Mesenchymal stem cell (in vitro differentiated cells and primary cell): ENCODE data around the gene DPYSL5.

Source experiments
- DNase-seq: peaks from one replicate; pipeline ENCODE4 v3.0.0-alpha.2; 2013
- H2AFZ ChIP-seq: one replicate; pipeline ENCODE4 v1.6.1; 2013; ENCODE audit warnings: low read depth, mild to moderate bottlenecking, control low read depth, inconsistent platforms, low read length, moderate library complexity
- H2AK5ac ChIP-seq: 2 replicates; pipeline ENCODE4 v1.6.1; 2013; ENCODE audit warnings: low read length, moderate library complexity, mild to moderate bottlenecking, inconsistent platforms; ENCODE audit not compliant: severe bottlenecking
- H2BK120ac ChIP-seq: one replicate; pipeline ENCODE4 v1.6.1; 2013; ENCODE audit warnings: low read depth, mild to moderate bottlenecking, inconsistent platforms, low read length, moderate library complexity
- H2BK12ac ChIP-seq, 2 experiments: one replicate each; pipeline ENCODE4 v1.6.1; 2013; ENCODE audit warnings: inconsistent platforms in 2 of 2, low read length in 2 of 2, mild to moderate bottlenecking in 2 of 2, moderate library complexity in 2 of 2, control low read depth in 1 of 2
- H2BK15ac ChIP-seq: one replicate; pipeline ENCODE4 v1.6.1; 2013; ENCODE audit warnings: mild to moderate bottlenecking, low read depth, inconsistent platforms; ENCODE audit not compliant: poor library complexity, severe bottlenecking
- H2BK5ac ChIP-seq: 2 replicates; pipeline ENCODE4 v1.6.1; 2013; ENCODE audit warnings: low read depth, mild to moderate bottlenecking, low read length, control low read depth, inconsistent platforms; ENCODE audit not compliant: poor library complexity, severe bottlenecking
- H3K14ac ChIP-seq, 2 experiments: one replicate each; pipeline ENCODE4 v1.6.1; 2013; ENCODE audit warnings: inconsistent platforms in 2 of 2, low read length in 2 of 2, control low read depth in 1 of 2, mild to moderate bottlenecking in 1 of 2, moderate library complexity in 1 of 2
- H3K18ac ChIP-seq, 2 experiments: one replicate each; pipeline ENCODE4 v1.6.1; 2013; ENCODE audit warnings: inconsistent platforms in 2 of 2, low read length in 2 of 2, control low read depth in 1 of 2, low read depth in 1 of 2, mild to moderate bottlenecking in 1 of 2
- H3K23ac ChIP-seq, 2 experiments: one replicate each; pipeline ENCODE4 v1.6.1; 2013; ENCODE audit warnings: inconsistent platforms in 2 of 2, low read length in 2 of 2, mild to moderate bottlenecking in 2 of 2, moderate library complexity in 2 of 2, control low read depth in 1 of 2
- H3K27ac ChIP-seq: 2 replicates; pipeline ENCODE4 v1.5.1; 2013; ENCODE audit warnings: mild to moderate bottlenecking, moderate library complexity, low read length, control low read depth, inconsistent platforms; ENCODE audit not compliant: poor library complexity, severe bottlenecking
- H3K27me3 ChIP-seq, 2 experiments: 2 replicates each; pipeline versions ENCODE4 v1.6.1 to v1.7.0; 2013; ENCODE audit warnings: low read length in 2 of 2, mild to moderate bottlenecking in 2 of 2, moderate library complexity in 2 of 2, control low read depth in 1 of 2, inconsistent platforms in 1 of 2; ENCODE audit not compliant: control insufficient read depth in 1 of 2, insufficient read depth in 1 of 2
- H3K36me3 ChIP-seq, 2 experiments: 2 replicates each; pipeline versions ENCODE4 v1.6.1 to v1.7.0; 2013; ENCODE audit warnings: low read length in 2 of 2, control low read depth in 1 of 2, inconsistent platforms in 1 of 2, low read depth in 1 of 2, mild to moderate bottlenecking in 1 of 2; ENCODE audit not compliant: insufficient read depth in 2 of 2, control insufficient read depth in 1 of 2
- H3K4ac ChIP-seq, 2 experiments: one replicate each; pipeline ENCODE4 v1.6.1; 2013; ENCODE audit warnings: inconsistent platforms in 2 of 2, low read length in 2 of 2, mild to moderate bottlenecking in 2 of 2, moderate library complexity in 2 of 2, control low read depth in 1 of 2, low read depth in 1 of 2
- H3K4me1 ChIP-seq: 2 replicates; pipeline ENCODE4 v1.6.1; 2013; ENCODE audit warnings: low read depth, low read length, control low read depth; ENCODE audit not compliant: control insufficient read depth, insufficient read depth
- H3K4me2 ChIP-seq: 2 replicates; pipeline ENCODE4 v1.6.1; 2013; ENCODE audit warnings: low read length, mild to moderate bottlenecking, inconsistent platforms; ENCODE audit not compliant: poor library complexity, severe bottlenecking
- H3K4me3 ChIP-seq, 2 experiments: 2 replicates each; pipeline versions ENCODE4 v1.5.1 to v1.7.0; 2013; ENCODE audit warnings: low read length in 2 of 2, mild to moderate bottlenecking in 2 of 2, control low read depth in 1 of 2, low read depth in 1 of 2; ENCODE audit not compliant: insufficient read depth in 1 of 2
- H3K79me1 ChIP-seq: replicated peaks from 2 replicates; pipeline ENCODE4 v1.6.1; 2013; ENCODE audit warnings: mild to moderate bottlenecking, control low read depth, low read length, inconsistent platforms; ENCODE audit not compliant: poor library complexity, severe bottlenecking
- H3K9ac ChIP-seq: 2 replicates; pipeline ENCODE4 v1.7.0; 2013; ENCODE audit warnings: mild to moderate bottlenecking, low read length, moderate library complexity
- H3K9me3 ChIP-seq: 2 replicates; pipeline ENCODE4 v1.7.0; 2013; ENCODE audit warnings: mild to moderate bottlenecking, low read length; ENCODE audit not compliant: control insufficient read depth
- H4K8ac ChIP-seq: one replicate; pipeline ENCODE4 v1.6.1; 2013; ENCODE audit warnings: inconsistent platforms, mild to moderate bottlenecking, low read length, moderate library complexity
- H4K91ac ChIP-seq: one replicate; pipeline ENCODE4 v1.6.1; 2013; ENCODE audit warnings: mild to moderate bottlenecking, low read length, inconsistent platforms
- WGBS: methylation state at CpG from one replicate; pipeline ENCODE4 v1.1.7; 2013; ENCODE audit warnings: mixed read lengths; 5-methylcytosine and 5-hydroxymethylcytosine counted together

Gene DPYSL5

DNA sequence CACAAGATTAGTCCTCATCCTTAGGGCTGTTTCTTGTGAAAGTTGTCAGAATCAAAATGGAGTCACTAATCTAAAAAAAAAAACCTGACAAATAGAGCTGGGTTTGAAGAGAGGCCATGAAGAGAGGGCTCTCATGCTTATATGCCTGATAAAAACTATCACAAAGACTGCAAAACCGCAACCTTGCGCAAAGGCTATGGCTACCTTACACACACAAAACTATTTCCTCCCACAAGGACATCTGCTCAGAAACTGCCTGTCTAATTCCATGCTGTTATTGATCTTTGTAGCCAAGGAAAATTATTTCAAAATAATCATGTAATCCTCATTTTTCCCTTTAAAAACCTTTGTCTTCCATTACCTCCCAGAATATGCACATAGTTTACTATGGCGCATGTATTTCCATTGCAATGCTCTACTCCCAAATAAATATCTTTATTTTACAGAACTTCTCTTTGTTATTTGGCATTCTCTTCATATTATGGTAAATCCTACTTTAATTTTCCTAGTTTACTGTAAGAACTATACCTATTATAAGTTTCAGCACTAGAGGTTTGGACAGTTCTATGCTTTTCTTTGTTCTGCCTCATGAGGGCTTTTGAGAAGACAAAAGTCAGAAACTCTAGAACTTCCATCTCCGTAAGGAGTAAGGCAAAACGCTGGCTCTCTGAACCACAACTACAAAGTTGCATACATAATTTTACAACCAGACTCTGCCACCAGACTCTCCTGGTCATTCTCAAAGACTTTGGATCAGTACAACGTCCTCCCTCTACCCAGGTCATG is 9.6 kb upstream of the DPYSL5 start:
- H3K4me2 ChIP-seq, result no peak overlapping the region
- no peak overlapping the region for H3K23ac ChIP-seq
- no peak overlapping the region for H2AK5ac ChIP-seq
- H2BK5ac ChIP-seq, result no peak overlapping the region
- H3K4me1 ChIP-seq, result no peaks in the 10 kb centered on the region
- no peak overlapping the region for H2AFZ ChIP-seq
- H2BK15ac ChIP-seq, result no peak overlapping the region
- H3K79me1 ChIP-seq, result no peaks in the 10 kb centered on the region
- WGBS, result 71% methylated on average over 6 of the region's 6 CpGs
- H3K4me3 ChIP-seq, result no peak overlapping the region
- peak; percentile 34 for DNase-seq
- no peak overlapping the region for H4K8ac ChIP-seq
- peaks cover 29 to 57% of the 10 kb centered on the region in 2 experiments for H3K27me3 ChIP-seq
- no peak overlapping the region for H3K27ac ChIP-seq
- H3K36me3 ChIP-seq, result no peaks in the 10 kb centered on the region
- no peak overlapping the region for H3K9ac ChIP-seq
- no peak overlapping the region for H2BK120ac ChIP-seq
- no peak overlapping the region for H4K91ac ChIP-seq
- H3K14ac ChIP-seq, result no peak overlapping the region
- H3K18ac ChIP-seq, result no peak overlapping the region
- H3K9me3 ChIP-seq, result no peaks in the 10 kb centered on the region
- H2BK12ac ChIP-seq, result no peak overlapping the region
- H3K4ac ChIP-seq, result no peak overlapping the region

DNA sequence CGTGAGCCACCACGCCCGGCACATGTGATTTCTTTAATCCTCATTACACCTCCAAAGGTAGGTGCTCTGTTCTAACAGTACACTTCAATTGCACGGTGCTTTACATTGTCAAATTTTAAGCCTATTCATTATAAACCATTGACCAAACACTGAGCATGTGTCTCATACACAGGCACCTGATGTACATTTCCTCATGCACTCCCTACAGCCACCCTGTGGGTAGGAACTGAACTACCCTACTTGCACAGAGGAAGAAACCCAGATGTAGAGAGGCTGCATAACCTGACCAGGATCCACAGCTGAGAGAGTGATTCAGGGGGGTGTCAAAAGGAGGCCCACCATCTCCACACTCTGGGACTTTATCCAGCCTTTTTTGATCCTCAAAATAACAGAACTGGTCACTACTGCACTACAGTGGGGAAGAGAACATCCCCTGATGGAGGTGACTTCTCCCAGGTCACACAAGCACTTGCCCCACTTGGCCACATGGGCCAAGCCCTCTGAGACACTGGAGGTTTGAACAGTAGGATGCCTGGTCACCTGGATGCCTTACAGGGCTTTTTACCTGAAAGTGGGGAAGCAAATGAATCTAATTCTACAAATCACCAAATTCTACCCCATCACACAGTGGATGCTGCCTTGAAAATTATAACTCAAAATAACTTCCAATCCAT is 6.9 kb upstream of the DPYSL5 start:
- H2BK15ac ChIP-seq, result no peak overlapping the region
- H3K9ac ChIP-seq, result no peak overlapping the region
- WGBS, result 90% methylated on average over 4 of the region's 4 CpGs
- H3K14ac ChIP-seq, result no peak overlapping the region
- H3K23ac ChIP-seq, result no peak overlapping the region
- no peak overlapping the region for H2AK5ac ChIP-seq
- DNase-seq, result no peak
- H3K79me1 ChIP-seq, result no peaks in the 10 kb centered on the region
- no peak overlapping the region for H3K27ac ChIP-seq
- H2BK5ac ChIP-seq, result no peak overlapping the region
- H3K36me3 ChIP-seq, result no peaks in the 10 kb centered on the region
- no peaks in the 10 kb centered on the region for H3K9me3 ChIP-seq
- H2BK12ac ChIP-seq, result no peak overlapping the region
- H3K4ac ChIP-seq, result no peak overlapping the region
- no peak overlapping the region for H2BK120ac ChIP-seq
- H3K4me3 ChIP-seq, result no peak overlapping the region
- no peak overlapping the region for H3K4me2 ChIP-seq
- no peak overlapping the region for H4K91ac ChIP-seq
- peaks cover 49 to 67% of the 10 kb centered on the region in 2 experiments for H3K27me3 ChIP-seq
- no peak overlapping the region for H3K18ac ChIP-seq
- no peaks in the 10 kb centered on the region for H3K4me1 ChIP-seq
- H4K8ac ChIP-seq, result no peak overlapping the region
- no peak overlapping the region for H2AFZ ChIP-seq

DNA sequence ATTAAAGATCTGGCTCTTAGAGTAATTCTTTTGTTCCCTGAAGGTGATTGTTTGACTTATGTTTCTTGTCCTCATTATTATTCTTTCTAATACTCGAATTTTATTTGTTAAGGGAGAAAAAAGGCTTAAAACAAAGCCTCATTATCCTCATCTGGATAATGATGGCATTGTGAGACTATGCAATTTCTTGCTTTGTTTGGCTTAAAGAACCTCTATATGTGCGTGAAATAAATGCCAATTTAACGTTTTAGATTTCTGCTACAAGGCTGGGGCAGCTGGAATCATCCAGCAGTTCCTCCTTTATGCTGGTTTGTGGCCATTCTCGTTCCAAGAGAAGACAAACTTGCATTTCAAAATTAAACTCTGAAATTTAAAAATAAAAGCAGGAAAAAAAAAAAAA is 4.9 kb upstream of the DPYSL5 start:
- Histone ChIP-seq H2BK12ac (no peak overlapping the region), H3K23ac (no peak overlapping the region), H3K4me3 (no peak overlapping the region), H3K79me1 (no peaks in the 10 kb centered on the region), H4K91ac (no peak overlapping the region), H2BK120ac (no peak overlapping the region), H2AK5ac (no peak overlapping the region), H4K8ac (no peak overlapping the region), H3K18ac (no peak overlapping the region), H3K27me3 (peaks cover 60 to 82% of the 10 kb centered on the region in 2 experiments), H3K36me3 (no peaks in the 10 kb centered on the region), H3K27ac (no peak overlapping the region), H3K4me1 (peaks cover 10% of the 10 kb centered on the region), H3K9ac (no peak overlapping the region), H3K9me3 (no peaks in the 10 kb centered on the region), H3K4me2 (no peak overlapping the region), H3K14ac (no peak overlapping the region), H2BK5ac (no peak overlapping the region), H3K4ac (no peak overlapping the region), H2AFZ (no peak overlapping the region), H2BK15ac (no peak overlapping the region)
- 62% methylated on average over 3 of the region's 4 CpGs for WGBS
- DNase-seq, result no peak

DNA sequence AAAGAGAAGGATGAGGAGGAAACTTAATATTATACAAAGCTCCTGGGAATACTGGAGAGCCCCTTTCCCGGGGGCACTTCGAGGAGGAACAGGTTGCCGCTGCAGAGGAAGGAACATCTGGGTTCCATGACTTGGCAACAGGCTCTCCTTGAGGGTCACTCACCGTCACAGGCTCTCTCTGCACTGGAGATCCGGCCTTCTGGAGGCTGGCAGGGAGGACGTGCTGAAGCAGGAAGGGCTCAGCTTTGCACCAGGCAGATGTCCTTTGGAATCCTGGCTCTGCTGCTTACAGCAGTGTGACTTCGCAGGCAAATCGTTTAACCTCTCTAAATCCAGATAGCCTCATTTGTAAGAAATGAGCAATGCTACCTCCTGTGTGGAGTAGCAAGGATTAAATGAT is 2.9 kb upstream of the DPYSL5 start:
- DNase-seq, result no peak
- Histone ChIP-seq H3K36me3 (no peaks in the 10 kb centered on the region), H3K9ac (no peak overlapping the region), H2AFZ (no peak overlapping the region), H3K4me1 (peaks cover 26% of the 10 kb centered on the region), H3K14ac (no peak overlapping the region), H3K27me3 (peaks cover 73 to 91% of the 10 kb centered on the region in 2 experiments), H3K27ac (no peak overlapping the region), H2AK5ac (no peak overlapping the region), H3K4me3 (no peak overlapping the region), H3K9me3 (no peaks in the 10 kb centered on the region), H3K79me1 (no peaks in the 10 kb centered on the region), H2BK120ac (no peak overlapping the region), H3K4ac (no peak overlapping the region), H2BK12ac (no peak overlapping the region), H4K8ac (no peak overlapping the region), H2BK15ac (no peak overlapping the region), H3K18ac (no peak overlapping the region), H4K91ac (no peak overlapping the region), H3K4me2 (no peak overlapping the region), H3K23ac (no peak overlapping the region), H2BK5ac (no peak overlapping the region)
- 54% methylated on average over 6 of the region's 8 CpGs for WGBS
